CD4-positive, alpha-beta T cell treated with Interleukin-6 at 100 ng/mL for 8 hours (primary cell): ENCODE data around the gene FER.

ENCODE experiments used
- DNase-seq: peaks from one replicate; pipeline ENCODE4 v3.0.0-alpha.2; 2020; ENCODE audit warnings: mixed read lengths, low spot score

The FER gene

GRCh38 chr5:109246395-109246794 lies 498.7 kb downstream of the FER start:
- DNase-seq: no peak
